T-helper 1 cell treated with Interleukin-12 subunit alpha and Interleukin-12 subunit beta and Interleukin-4 antibody, amounts not matched to agents 30 μg/mL and 1 μg/mL, for 36 hours (primary cell): ENCODE data around the gene SP140.
"Not testable (repeated sequence)": the region's sequence is repeated elsewhere in the genome, so short reads cannot be mapped to it uniquely, and the experiment has no call there.

Experiments
- H3K27ac Mint-ChIP-seq: one replicate; pipeline ENCODE4 v1.8.0; 2021; ENCODE audit warnings: mild to moderate bottlenecking, mixed read lengths
- H3K27me3 Mint-ChIP-seq: one replicate; pipeline ENCODE4 v1.8.0; 2021; ENCODE audit warnings: low read depth, mixed read lengths
- H3K36me3 Mint-ChIP-seq: one replicate; pipeline ENCODE4 v1.8.0; 2021; ENCODE audit warnings: low read depth, mixed read lengths
- H3K4me1 Mint-ChIP-seq: one replicate; pipeline ENCODE4 v1.8.0; 2021; ENCODE audit warnings: low read depth, mixed read lengths
- H3K4me3 Mint-ChIP-seq: one replicate; pipeline ENCODE4 v1.8.0; 2021; ENCODE audit warnings: mild to moderate bottlenecking, moderate library complexity, mixed read lengths
- H3K9me3 Mint-ChIP-seq: one replicate; pipeline ENCODE4 v1.8.0; 2021; ENCODE audit warnings: mixed read lengths

SP140 gene

DNA sequence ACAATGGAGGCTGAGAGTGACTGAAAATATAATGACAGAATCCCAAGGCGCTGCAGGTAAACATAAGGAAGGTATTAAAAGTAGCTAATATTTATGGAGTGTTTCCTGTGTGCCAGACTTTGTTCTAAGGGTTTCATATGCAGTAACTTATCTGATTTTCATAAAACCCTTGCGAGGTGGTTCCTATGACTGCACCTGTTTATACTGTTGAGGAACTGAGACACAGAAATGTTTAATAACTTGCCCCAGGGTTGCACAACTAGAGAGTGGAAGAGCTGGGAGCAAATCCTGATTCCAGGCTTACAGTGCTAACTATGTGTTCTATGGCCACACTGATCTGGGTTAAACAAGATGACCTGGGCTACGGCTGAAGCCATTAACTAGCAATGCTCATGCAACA is 8.1 kb upstream of the SP140 start:
- H3K36me3 Mint-ChIP-seq: peaks cover 56% of the 10 kb centered on the region
- H3K27me3 Mint-ChIP-seq: no peaks in the 10 kb centered on the region

GRCh38 chr2:230218421-230218820 is 7.1 kb upstream of the SP140 start:
- Mint-ChIP-seq H3K36me3 (peaks cover 46% of the 10 kb centered on the region), H3K9me3 (no peaks in the 10 kb centered on the region), H3K4me3 (peak overlapping the region; percentile 98), H3K4me1 (peaks cover 60% of the 10 kb centered on the region), H3K27me3 (no peaks in the 10 kb centered on the region), H3K27ac (peak overlapping the region; percentile 77)

More for the DNA sequence above, 8.1 kb upstream of the SP140 start:
- H3K4me3 Mint-ChIP-seq: peak overlapping the region; percentile 98
- H3K4me1 Mint-ChIP-seq: peaks cover 60% of the 10 kb centered on the region
- peak overlapping the region; percentile 45 for H3K27ac Mint-ChIP-seq
- H3K9me3 Mint-ChIP-seq: no peaks in the 10 kb centered on the region

DNA sequence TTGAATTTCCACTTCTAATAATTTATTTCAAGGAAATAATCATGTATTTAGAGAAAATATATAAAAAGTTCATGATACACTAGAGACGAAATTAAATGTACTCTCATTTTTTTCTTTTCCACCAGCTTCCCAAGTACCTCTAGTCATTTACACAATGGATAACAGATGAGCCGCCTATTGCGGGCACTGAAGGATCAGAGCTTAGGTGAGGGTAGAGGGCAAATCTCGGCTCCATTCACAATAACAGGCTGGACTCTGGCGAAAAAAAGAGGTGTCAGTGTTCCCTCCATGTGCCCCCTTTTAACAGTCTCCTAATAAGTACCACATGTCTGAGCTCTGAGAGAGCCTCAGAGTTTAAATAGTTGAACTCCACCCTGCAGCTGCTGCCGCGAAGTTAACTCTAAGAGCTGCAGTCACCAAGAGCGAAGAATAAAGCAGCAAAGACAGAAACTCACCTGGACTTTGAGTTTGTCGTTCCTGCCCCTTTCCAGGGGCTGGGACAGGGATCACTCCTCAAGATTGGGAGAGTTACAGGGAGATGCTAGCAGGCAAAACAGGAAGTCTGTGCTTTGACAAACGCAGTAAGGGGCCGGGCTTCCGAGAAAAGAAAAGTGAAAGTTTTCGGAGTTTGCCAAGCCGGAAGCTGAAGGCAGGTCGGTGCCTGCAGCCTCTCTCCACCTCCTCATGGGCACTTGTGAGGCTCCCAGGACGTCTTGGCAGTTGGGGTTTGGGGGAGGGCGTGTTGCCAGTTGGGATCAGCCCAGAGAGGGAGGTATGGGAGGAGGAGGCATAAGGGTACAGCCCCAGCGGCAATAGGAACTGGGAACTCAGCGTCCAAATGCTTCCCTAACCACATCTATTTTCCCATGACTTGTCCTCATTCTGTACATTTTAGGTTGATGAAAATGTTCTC is 5.9 kb upstream of the SP140 start, which contains the start of gene SP110:
TSS of gene SP110 (minus strand) at position 566 of the 913 bp plus-strand sequence. CDS start 3,057 bp downstream, outside the sequence.
- H3K9me3 Mint-ChIP-seq: no peaks in the 10 kb centered on the region
- H3K36me3 Mint-ChIP-seq: peaks cover 33% of the 10 kb centered on the region
- peak within 1 kb of the TSS; percentile 98 for H3K4me3 Mint-ChIP-seq
- H3K4me1 Mint-ChIP-seq: peaks cover 63% of the 10 kb centered on the region
- H3K27ac Mint-ChIP-seq: peak within 1 kb of the TSS; percentile 94
- no peaks in the 10 kb centered on the region for H3K27me3 Mint-ChIP-seq

DNA sequence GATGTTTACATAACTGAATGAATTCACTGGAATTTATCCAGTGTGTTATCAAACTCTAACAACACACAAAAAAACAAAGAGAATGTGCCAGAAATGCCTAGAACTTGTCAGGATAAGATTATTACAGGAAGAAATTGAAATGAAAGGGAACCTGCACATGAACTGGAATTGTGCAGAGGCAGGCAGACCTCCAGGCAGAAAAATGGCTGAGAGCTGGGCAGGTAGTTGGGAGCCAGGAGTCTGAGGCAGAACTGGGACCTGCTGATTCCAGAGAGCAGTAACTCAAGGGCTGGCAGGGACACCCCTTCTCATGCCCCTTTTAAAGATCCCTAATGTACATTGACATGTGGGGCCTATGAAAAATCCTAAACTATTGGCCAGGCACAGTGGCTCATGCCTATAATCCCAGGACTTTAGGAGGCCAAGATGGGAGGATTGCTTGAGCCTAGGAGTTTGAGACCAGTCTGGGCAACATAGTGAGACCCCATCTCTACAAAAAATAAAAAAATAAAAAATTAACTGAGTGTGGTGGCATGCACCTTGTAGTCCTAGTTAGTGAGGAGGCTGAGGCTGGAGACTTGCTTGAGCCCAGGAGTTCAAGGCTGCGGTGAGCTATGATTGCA is 5.1 kb upstream of the SP140 start:
- Mint-ChIP-seq H3K4me1 (peaks cover 63% of the 10 kb centered on the region), H3K36me3 (peaks cover 29% of the 10 kb centered on the region), H3K27me3 (no peaks in the 10 kb centered on the region), H3K4me3 (peak overlapping the region; percentile 98), H3K27ac (peak overlapping the region; percentile 94), H3K9me3 (no peaks in the 10 kb centered on the region)

GRCh38 chr2:230221493-230221892 is 4.0 kb upstream of the SP140 start:
- Mint-ChIP-seq H3K27ac (no peak overlapping the region), H3K4me3 (no peak overlapping the region), H3K4me1 (peaks cover 62% of the 10 kb centered on the region)

DNA sequence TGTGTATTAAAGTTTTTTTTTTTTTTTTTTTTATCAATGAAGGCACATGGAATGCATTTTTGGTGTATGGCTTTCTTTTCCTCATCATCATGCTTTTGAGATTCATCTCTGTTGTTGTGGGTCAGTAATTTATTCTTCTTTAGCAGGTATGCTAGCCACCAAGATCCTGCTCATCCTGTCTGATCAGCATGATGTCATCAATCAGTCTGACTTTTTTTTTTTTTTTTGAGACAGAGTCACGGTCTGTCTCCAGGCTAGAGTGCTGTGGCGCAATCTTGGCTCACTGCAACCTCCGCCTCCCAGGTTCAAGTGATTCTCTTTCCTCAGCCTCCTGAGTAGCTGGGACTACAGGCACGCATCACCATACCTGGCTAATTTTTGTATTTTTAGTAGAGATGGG is 2.7 kb upstream of the SP140 start:
- not testable (repeated sequence) for H3K27me3 Mint-ChIP-seq, H3K4me3 Mint-ChIP-seq, H3K9me3 Mint-ChIP-seq
- H3K4me1 Mint-ChIP-seq: peaks cover 61% of the 10 kb centered on the region
- peak overlapping the region; percentile 49 for H3K27ac Mint-ChIP-seq
- peaks cover 13% of the 10 kb centered on the region for H3K36me3 Mint-ChIP-seq

More at GRCh38 chr2:230221493-230221892, 4.0 kb upstream of the SP140 start:
- Mint-ChIP-seq H3K9me3 (no peaks in the 10 kb centered on the region), H3K27me3 (no peaks in the 10 kb centered on the region), H3K36me3 (peaks cover 23% of the 10 kb centered on the region)

GRCh38 chr2:230224458-230224857 is 1.1 kb upstream of the SP140 start:
- H3K36me3 Mint-ChIP-seq: peaks cover 16% of the 10 kb centered on the region
- no peaks in the 10 kb centered on the region for H3K9me3 Mint-ChIP-seq
- H3K27ac Mint-ChIP-seq: peak overlapping the region; percentile 93
- H3K4me3 Mint-ChIP-seq: peak overlapping the region; percentile 41
- H3K27me3 Mint-ChIP-seq: no peaks in the 10 kb centered on the region
- H3K4me1 Mint-ChIP-seq: peaks cover 62% of the 10 kb centered on the region

DNA sequence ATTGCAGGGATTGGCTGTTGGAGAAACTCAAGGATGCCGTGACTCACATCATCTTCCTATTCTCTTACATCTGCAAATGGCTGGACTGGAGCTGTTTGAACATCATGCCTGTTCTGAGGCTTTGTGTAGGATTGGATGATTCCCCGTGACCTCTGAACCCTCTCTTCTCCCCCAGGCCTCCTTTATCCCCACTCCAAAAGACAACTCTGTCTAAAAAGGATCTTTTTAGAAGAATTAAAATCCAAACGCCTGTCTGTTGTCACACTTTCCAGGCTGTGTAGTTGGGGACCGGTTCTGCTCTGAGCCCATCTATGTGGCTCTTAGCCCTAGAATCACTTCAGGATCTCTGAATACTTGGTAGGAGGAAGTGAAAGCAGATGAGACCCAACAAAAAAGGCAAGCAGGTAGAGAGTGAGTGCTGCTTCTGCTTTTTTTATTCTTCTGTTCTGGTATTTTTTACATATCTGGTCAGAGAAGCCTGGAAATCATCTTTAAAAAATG is 565 bp downstream of the SP140 start:
- Mint-ChIP-seq H3K4me1 (peaks cover 69% of the 10 kb centered on the region), H3K27ac (peak overlapping the region; percentile 93), H3K27me3 (no peaks in the 10 kb centered on the region), H3K9me3 (peaks cover 15% of the 10 kb centered on the region), H3K36me3 (peaks cover 28% of the 10 kb centered on the region), H3K4me3 (peak overlapping the region; percentile 87)

DNA sequence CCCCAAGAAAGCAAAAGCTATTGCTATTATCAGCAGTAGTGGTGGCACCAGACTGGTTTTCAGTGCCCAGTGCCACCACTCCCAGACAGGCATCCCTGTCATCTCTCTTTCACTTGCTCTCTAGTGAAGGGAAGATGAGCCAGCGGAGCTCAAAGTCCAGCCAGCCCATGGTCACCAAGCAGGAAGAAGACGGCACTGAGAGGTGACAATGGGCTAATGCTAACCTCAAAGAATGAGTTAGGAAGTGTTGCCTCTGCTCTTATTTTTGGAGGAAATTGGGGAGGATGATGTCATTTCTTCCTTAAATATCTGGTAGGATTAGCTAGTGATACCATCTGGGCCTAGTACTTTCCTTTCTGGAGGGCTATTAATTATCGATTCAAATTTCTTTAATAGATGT is 1.7 kb downstream of the SP140 start:
- H3K4me1 Mint-ChIP-seq: peaks cover 70% of the 10 kb centered on the region
- peaks cover 38% of the 10 kb centered on the region for H3K36me3 Mint-ChIP-seq
- no peaks in the 10 kb centered on the region for H3K27me3 Mint-ChIP-seq
- peak overlapping the region; percentile 35 for H3K27ac Mint-ChIP-seq
- peak overlapping the region; percentile 69 for H3K4me3 Mint-ChIP-seq
- peaks cover 26% of the 10 kb centered on the region for H3K9me3 Mint-ChIP-seq

DNA sequence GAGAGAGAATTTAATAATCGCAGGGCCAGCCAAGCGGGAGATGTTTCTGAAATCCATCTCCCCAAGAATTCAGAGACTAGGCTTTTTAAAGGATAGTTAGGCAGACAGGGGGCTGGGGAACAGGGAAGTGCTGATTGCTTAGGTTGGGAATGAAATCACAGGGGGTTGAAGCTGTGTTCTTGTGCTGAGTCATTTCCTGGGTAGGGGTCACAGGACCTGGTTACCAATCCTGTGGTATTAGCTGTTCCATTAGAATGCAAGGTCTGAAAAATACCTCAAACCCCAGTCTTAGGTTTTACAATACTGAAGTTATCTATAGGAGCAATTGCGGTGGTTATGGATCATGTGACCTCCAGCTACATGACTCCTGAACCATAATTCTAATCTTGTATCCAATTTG is 4.6 kb downstream of the SP140 start:
- Mint-ChIP-seq H3K36me3 (peaks cover 56% of the 10 kb centered on the region), H3K9me3 (peaks cover 28% of the 10 kb centered on the region), H3K4me3 (peak overlapping the region; percentile 29), H3K27ac (peak overlapping the region; percentile 37), H3K4me1 (peaks cover 69% of the 10 kb centered on the region), H3K27me3 (no peaks in the 10 kb centered on the region)

- Mint-ChIP-seq H3K27me3 (no peaks in the 10 kb centered on the region), H3K4me1 (peaks cover 66% of the 10 kb centered on the region), H3K36me3 (peaks cover 55% of the 10 kb centered on the region), H3K27ac (peak overlapping the region; percentile 37), H3K9me3 (peaks cover 28% of the 10 kb centered on the region), H3K4me3 (peak overlapping the region; percentile 59)
These were observed 5.1 kb downstream of the SP140 start for GRCh38 chr2:230230496-230231200.

DNA sequence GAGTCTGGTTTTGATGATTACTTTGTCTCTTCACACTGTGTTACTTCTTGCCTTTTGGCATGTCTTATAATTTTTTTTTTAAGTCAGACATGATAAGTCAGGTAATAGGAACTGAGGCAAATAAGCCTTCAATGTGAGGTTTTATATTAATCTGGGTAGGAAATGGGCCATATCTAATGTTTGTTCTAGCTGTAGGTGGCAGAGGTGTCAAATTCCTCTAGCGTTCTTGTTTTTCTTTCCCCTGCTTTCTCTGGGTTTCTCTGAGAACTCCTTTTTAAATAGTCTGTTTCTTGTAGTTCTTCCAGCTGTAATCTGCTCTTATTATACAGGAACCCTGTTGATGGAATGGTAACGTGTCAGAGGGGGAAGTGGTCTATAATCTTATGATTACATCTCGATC is 5.7 kb downstream of the SP140 start:
- no peak overlapping the region for H3K4me3 Mint-ChIP-seq
- H3K27ac Mint-ChIP-seq: peak overlapping the region; percentile 27
- peaks cover 55% of the 10 kb centered on the region for H3K36me3 Mint-ChIP-seq

GRCh38 chr2:230234122-230234722 is 8.7 kb downstream of the SP140 start:
- H3K4me1 Mint-ChIP-seq: peaks cover 46% of the 10 kb centered on the region

More for the DNA sequence above, 5.7 kb downstream of the SP140 start:
- H3K4me1 Mint-ChIP-seq: peaks cover 61% of the 10 kb centered on the region
- peaks cover 28% of the 10 kb centered on the region for H3K9me3 Mint-ChIP-seq
- H3K27me3 Mint-ChIP-seq: no peaks in the 10 kb centered on the region

DNA sequence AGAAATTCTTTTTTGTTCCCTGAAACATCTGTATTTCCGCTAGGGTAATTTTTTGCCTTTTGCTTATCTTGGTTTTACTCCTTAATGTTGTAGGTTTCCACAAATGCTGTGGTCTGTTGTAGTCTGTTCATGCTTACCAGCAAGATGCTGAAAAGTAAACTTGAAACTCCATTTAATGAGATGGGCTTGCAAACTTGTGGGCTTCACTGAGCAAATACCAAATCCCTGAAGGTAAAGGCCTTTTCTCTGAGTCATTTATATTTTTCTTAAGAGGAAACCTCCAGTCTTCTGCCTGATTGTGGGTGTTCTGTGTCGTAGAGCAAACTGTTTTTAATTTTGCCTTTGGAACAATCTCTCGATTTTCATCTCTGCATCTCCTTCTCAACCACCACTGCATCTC is 9.3 kb downstream of the SP140 start:
- H3K27ac Mint-ChIP-seq: peak overlapping the region; percentile 76
- H3K9me3 Mint-ChIP-seq: peaks cover 26% of the 10 kb centered on the region
- peaks cover 73% of the 10 kb centered on the region for H3K36me3 Mint-ChIP-seq
- peak overlapping the region; percentile 44 for H3K4me3 Mint-ChIP-seq
- H3K4me1 Mint-ChIP-seq: peaks cover 43% of the 10 kb centered on the region
- no peaks in the 10 kb centered on the region for H3K27me3 Mint-ChIP-seq

More at GRCh38 chr2:230234122-230234722, 8.7 kb downstream of the SP140 start:
- Mint-ChIP-seq H3K9me3 (peaks cover 28% of the 10 kb centered on the region), H3K27me3 (no peaks in the 10 kb centered on the region), H3K36me3 (peaks cover 71% of the 10 kb centered on the region), H3K27ac (peak overlapping the region; percentile 76), H3K4me3 (no peak overlapping the region)
